Activated T-cell treated with anti-CD3 and anti-CD28 coated beads, Interleukin-2, amount 50 U/mL, for 4 hours (primary cell): ENCODE measurements around the gene CLTC. TPM values are rescaled to one million over a fixed set of nuclear protein-coding genes. Genes with fewer than 3 reads are reported as not detected.

Source experiments
- ATAC-seq, 2 donors: fragments of 200-7000 bp; cut with Tn5 transposase; one replicate each; pipeline ENCODE4 v1.10.0; 2021
- DNase-seq: peaks from one replicate; pipeline ENCODE4 v3.0.0-alpha.2; 2020
- H3K27me3 Mint-ChIP-seq: one replicate; pipeline ENCODE4 v1.8.0; 2021; ENCODE audit warnings: low read depth, mixed read lengths
- H3K36me3 Mint-ChIP-seq: one replicate; pipeline ENCODE4 v1.8.0; 2022; ENCODE audit warnings: mixed read lengths; ENCODE audit not compliant: insufficient read depth
- H3K4me1 Mint-ChIP-seq: one replicate; pipeline ENCODE4 v1.8.0; 2021; ENCODE audit warnings: low read depth, mixed read lengths
- H3K4me3 Mint-ChIP-seq: one replicate; pipeline ENCODE4 v1.8.0; 2021; ENCODE audit warnings: mild to moderate bottlenecking, moderate library complexity, mixed read lengths
- H3K9me3 Mint-ChIP-seq: one replicate; pipeline ENCODE4 v1.8.0; 2021; ENCODE audit warnings: mixed read lengths
- total RNA-seq, 3 donors: library from RNA; stranded (reverse); gene quantifications; one replicate each; pipeline ENCODE4 v1.2.1, GENCODE V29; 2021

Gene CLTC
- total RNA-seq, 3 donors from 2014 or later: 177 to 195 (median 183) TPM

DNA sequence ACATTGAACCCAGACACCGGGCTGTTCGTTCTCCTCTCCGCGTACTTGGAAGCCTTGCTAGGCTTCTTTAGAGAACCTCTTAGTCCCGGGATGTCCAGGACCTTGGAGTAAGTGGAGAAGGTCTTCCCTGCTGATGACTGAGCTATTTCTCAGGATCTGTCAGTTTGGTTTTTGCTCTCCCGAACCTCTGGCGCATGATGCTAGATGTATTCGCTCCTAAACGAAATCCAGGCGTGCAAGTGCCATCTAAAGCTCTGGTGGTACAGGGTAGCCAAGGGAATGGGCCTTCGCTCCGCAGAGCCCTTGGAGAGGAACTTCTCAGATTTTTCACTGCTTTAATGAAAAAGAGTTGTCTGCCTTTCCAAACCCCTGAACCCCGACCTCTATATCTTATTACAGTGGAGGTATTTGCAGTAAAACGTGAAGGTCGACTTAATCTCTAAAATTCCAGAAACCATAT is 88.3 kb downstream of the CLTC start:
- peaks cover 53% of the 10 kb centered on the region for H3K4me1 Mint-ChIP-seq
- no peak for DNase-seq

DNA sequence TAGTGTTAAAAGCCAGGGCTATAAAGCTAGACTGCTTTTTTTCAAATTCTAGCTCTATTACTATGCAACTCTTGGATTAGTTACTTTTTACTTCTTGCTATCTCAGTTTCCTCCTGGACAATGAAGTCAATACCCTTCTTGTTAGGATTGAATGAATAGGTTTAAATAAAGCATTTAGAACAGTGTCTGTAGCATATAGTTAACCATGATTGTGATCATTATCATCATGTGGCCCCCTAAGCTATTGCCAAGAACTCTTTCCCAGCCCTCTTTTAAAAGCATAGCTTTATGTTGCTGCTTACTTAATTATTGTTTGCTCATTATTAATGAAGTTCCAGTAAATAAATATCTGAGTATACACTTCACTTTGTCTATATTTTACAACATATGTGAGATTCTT is 92.2 kb downstream of the CLTC start:
- Mint-ChIP-seq H3K9me3 (no peaks in the 10 kb centered on the region), H3K4me1 (peaks cover 41% of the 10 kb centered on the region), H3K36me3 (peaks cover 5% of the 10 kb centered on the region), H3K27me3 (no peaks in the 10 kb centered on the region), H3K4me3 (no peak overlapping the region)
- no peak for DNase-seq
- ATAC-seq: no peak

More for the DNA sequence above, 88.3 kb downstream of the CLTC start:
- peak in 1 of 2 donors; percentile 2 for ATAC-seq
- Mint-ChIP-seq H3K27me3 (no peaks in the 10 kb centered on the region), H3K4me3 (peak overlapping the region; percentile 96), H3K36me3 (peaks cover 20% of the 10 kb centered on the region), H3K9me3 (no peaks in the 10 kb centered on the region)

DNA sequence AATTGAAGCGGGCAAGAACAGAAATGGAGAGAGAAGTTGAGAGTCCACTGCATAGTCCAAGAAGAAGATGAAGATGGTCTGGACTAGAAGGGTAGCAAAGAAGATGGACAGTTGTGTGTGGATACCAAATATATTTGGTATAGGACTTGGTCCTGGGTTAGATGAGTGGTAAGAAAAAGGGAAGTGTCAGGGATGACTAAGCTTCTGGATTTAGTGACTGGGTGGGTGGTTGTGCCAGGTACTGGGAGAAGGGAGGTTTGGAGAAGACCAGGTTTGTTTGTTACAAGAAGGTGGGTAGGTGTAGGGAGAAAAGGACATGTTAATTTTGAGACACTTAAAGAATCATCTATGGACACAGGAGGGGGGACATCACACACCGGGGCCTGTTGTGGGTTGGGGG is 93.2 kb downstream of the CLTC start:
- Mint-ChIP-seq H3K36me3 (peaks cover 5% of the 10 kb centered on the region), H3K9me3 (no peaks in the 10 kb centered on the region), H3K4me1 (peaks cover 42% of the 10 kb centered on the region), H3K4me3 (no peak overlapping the region), H3K27me3 (no peaks in the 10 kb centered on the region)
- no peak for DNase-seq
- ATAC-seq: no peak

DNA sequence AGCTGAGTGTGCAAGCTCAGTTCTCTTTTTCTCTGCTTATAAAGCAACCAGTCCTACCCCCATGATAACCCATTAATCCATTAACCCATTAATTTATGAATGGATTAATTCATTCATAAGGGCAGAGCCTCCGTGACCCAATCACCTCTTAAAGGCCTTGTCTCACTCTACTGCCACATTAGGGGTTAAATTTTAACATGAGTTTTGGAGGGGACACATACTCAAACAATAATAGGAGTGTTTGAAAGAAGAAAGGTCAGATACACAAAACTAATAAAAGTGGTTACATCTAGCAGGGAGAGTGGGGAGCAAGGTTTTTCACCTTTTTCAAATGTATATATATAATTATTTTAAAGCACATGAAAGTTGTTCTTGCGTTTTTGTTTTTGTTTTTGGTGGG is 94.6 kb downstream of the CLTC start:
- Mint-ChIP-seq H3K4me1 (peaks cover 38% of the 10 kb centered on the region), H3K27me3 (no peaks in the 10 kb centered on the region), H3K36me3 (peaks cover 5% of the 10 kb centered on the region), H3K4me3 (no peak overlapping the region), H3K9me3 (no peaks in the 10 kb centered on the region)
- no peak for ATAC-seq
- no peak for DNase-seq

DNA sequence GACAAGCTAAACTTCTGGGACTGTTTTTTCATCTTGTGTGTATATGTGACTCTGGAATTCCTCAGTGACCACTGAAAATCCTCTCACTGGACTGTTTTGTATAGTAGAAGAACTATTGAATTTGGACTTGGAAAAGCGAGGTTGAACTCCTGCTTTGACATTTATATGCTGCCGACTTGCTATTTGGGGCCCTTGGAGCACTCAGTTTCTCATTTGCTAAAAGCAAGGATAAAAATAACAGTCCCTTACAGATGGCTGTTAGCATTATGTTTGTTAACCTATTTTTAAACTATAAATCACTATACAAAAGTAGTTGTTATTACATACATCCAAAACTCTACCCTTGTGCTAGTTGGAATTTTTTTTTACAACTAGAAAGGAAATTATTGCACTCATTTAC is 96.7 kb downstream of the CLTC start:
- Mint-ChIP-seq H3K4me3 (no peak overlapping the region), H3K36me3 (peaks cover 7% of the 10 kb centered on the region), H3K27me3 (no peaks in the 10 kb centered on the region), H3K9me3 (no peaks in the 10 kb centered on the region), H3K4me1 (peaks cover 25% of the 10 kb centered on the region)
- ATAC-seq: no peak
- no peak for DNase-seq

DNA sequence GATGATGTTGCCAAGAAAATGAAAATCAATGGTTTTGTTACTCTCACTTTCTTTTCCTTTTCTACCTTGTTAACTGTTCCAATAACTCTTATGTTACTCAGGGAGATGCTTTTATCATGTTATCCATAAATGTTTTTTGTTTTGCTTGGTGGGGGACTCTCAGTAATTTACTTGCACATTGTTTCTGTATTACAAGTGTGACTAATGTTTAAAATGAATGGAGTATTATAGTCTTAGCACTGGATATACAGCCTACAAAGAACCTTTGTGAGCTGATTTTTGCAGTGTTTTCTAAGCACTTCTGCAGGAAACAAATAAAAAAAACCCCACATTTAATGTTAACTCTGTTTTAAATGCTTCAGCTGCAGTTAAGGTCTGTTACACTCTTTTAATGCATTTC is 99.8 kb downstream of the CLTC start:
- no peaks in the 10 kb centered on the region for H3K27me3 Mint-ChIP-seq
- ATAC-seq (no peak), DNase-seq (no peak)
- no peaks in the 10 kb centered on the region for H3K9me3 Mint-ChIP-seq
- H3K36me3 Mint-ChIP-seq: peaks cover 1% of the 10 kb centered on the region
- H3K4me1 Mint-ChIP-seq: peaks cover 25% of the 10 kb centered on the region
- H3K4me3 Mint-ChIP-seq: no peak overlapping the region

DNA sequence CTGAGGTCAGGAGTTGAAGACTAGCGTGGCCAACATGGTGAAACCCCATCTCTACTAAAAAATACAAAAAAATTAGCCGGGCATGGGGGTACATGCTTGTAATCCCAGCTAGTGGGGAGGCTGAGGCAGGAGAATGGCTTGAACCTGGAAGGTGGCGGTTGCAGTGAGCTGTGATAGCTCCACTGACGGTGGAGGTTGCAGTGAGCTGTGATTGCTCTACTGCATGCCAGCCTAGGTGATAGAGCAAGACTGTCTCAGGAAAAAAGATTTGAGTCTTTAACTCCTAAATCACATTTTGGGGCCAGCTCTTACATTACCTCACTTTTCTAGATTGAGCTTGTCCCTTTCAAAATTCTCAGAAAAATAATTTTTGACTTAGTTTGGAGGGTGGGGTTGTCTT is 102.9 kb downstream of the CLTC start:
- ATAC-seq (no peak), DNase-seq (no peak)
- H3K36me3 Mint-ChIP-seq: peaks cover 1% of the 10 kb centered on the region
- H3K27me3 Mint-ChIP-seq: no peaks in the 10 kb centered on the region
- no peaks in the 10 kb centered on the region for H3K9me3 Mint-ChIP-seq
- peaks cover 13% of the 10 kb centered on the region for H3K4me1 Mint-ChIP-seq
- H3K4me3 Mint-ChIP-seq: no peak overlapping the region

DNA sequence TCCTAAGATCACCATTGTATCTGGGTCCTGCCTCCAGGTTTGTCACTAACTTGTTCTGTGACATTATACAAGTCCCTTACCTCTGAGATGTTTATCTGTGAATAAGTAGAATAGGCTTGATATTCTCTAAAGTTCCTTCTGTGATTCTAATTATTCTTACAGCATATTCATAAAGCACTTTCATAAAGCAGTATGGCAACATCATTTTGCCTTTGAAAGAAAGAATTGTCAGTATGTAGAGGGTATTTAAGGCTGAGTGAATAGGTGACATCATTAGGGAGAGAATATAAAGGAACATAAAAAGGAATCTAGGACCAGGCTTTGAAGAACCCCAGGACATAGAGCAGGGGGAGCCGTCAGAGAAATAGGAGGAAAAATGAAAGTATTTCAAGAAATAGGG is 103.3 kb downstream of the CLTC start:
- ATAC-seq (no peak), DNase-seq (no peak)
- Mint-ChIP-seq H3K36me3 (peaks cover 1% of the 10 kb centered on the region), H3K9me3 (no peaks in the 10 kb centered on the region), H3K4me3 (no peak overlapping the region), H3K27me3 (no peaks in the 10 kb centered on the region), H3K4me1 (peaks cover 13% of the 10 kb centered on the region)

DNA sequence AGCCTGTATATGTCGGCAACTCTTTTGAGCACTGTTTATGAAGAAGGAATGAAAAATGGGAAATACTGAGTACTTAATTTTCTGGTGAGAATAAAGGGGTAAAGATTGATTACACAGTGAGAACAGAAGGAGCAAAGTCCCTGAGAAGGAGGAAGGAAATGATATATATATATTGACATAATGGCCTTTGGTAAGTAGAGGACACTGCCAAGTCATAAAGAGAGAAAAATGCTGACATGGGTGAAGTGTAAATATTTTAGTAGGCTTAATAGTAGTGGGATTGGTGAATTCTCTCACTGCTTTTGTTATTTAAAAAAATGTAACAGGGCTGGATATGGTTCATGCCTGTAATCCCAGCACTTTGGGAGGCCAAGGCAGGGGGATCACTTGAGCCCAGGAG is 103.9 kb downstream of the CLTC start:
- Mint-ChIP-seq H3K4me1 (peaks cover 14% of the 10 kb centered on the region), H3K4me3 (no peak overlapping the region), H3K9me3 (no peaks in the 10 kb centered on the region), H3K36me3 (peaks cover 1% of the 10 kb centered on the region), H3K27me3 (no peaks in the 10 kb centered on the region)
- DNase-seq: no peak
- no peak for ATAC-seq

DNA sequence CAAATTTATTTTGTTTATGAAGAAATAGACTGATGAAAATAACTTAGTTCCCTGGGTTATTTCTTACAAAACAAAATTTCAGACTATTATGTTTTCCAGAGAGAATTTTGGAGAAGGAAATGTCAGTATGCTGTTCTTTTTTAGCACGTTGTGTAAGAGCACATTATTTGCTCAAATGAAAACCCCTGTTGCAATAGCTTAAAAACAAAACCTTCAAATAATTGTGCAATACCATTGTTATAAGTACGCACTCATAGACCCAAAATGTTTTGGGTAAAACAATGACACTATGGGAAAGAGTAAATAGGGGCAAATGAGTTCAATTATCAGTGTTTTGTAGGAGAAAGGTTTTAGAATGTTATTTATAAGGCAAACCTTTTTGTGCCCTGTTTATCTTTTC is 106.0 kb downstream of the CLTC start:
- no peaks in the 10 kb centered on the region for H3K27me3 Mint-ChIP-seq
- H3K4me1 Mint-ChIP-seq: peaks cover 20% of the 10 kb centered on the region
- no peaks in the 10 kb centered on the region for H3K9me3 Mint-ChIP-seq
- DNase-seq (no peak), ATAC-seq (no peak)
- H3K4me3 Mint-ChIP-seq: no peak overlapping the region
- H3K36me3 Mint-ChIP-seq: no peaks in the 10 kb centered on the region

DNA sequence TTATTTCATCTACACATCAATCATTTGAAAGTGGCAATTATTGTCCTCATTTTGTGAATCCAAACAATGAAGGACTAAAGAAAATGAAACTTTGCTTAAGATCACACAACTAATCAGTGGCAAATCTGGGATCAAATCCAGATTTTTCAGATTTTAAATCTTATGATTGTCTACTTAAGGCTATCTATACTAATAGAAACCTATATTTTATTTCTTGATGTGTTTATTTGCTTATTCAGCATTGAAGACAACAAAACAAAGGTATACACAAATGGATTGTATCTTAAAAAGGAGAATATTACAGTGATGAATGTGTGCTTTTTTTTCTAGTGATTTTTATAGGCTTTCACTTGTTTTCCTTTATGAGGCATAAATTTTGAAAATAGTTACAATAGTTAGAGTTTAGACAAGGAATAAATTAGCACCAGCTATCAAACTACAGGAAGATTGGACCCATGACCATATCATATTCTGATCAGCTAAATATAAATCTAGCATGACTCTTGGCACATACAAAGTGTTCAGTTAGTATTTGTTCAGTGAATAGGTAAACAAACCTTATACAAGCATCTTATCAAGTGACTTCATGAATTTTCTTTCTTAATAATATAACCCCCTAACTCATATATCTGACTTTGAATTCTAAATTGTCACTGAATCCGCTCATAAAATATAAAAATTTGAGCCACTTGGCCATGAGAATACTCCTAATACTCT is 108.3 kb downstream of the CLTC start:
- ATAC-seq (no peak), DNase-seq (no peak)
- Mint-ChIP-seq H3K27me3 (no peaks in the 10 kb centered on the region), H3K4me1 (peaks cover 19% of the 10 kb centered on the region), H3K4me3 (no peak overlapping the region), H3K9me3 (no peaks in the 10 kb centered on the region), H3K36me3 (peaks cover 4% of the 10 kb centered on the region)

DNA sequence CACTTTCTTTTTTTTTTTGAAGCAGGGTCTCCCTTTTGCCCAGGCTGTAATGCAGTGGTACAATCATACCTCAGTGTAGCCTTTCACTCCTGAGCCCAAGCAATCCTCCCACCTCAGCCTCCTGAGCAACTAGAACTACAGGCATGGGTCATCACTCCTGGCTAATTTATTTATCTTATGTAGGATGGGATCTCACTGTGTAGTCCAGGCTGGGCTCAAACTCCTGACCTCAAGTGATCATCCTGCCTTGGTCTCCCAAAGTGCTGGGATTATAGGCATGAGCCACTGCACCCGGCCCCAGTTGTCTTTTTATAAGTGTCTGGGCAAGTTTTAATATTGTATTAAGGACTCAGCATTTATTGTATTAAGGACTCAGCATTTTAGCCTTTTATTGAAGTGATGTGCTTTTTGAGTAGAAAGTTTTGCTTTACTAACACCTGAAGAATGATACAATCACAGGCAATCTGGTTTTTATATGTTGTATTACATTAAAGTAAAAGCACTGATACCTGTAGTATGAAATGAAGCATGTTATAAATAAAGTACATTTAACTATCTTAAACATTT is 110.7 kb downstream of the CLTC start:
- Mint-ChIP-seq H3K4me1 (peaks cover 13% of the 10 kb centered on the region), H3K36me3 (peaks cover 9% of the 10 kb centered on the region), H3K4me3 (no peak overlapping the region), H3K27me3 (no peaks in the 10 kb centered on the region), H3K9me3 (no peaks in the 10 kb centered on the region)
- DNase-seq (no peak), ATAC-seq (no peak)

DNA sequence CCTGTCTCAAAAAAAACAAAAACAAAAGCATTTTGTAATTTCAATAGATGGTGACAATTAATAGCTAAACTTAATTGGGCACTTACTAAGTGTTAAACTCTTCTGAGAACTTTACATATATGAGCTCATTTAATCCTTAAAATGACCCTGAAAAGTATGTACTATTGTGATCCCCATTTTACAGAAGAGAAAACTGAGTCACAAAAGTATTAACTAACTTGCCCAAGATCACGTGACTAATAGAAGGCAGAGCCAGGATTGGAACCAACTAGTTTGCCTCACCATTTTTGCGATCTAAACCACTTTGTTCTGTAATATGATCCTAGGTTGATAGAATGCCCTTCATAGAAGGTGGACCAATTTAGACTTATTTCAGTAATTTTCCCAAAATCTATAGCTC is 114.0 kb downstream of the CLTC start:
- Mint-ChIP-seq H3K4me1 (peaks cover 10% of the 10 kb centered on the region), H3K9me3 (no peaks in the 10 kb centered on the region), H3K27me3 (no peaks in the 10 kb centered on the region), H3K36me3 (peaks cover 17% of the 10 kb centered on the region), H3K4me3 (no peak overlapping the region)
- ATAC-seq: no peak
- DNase-seq: no peak

DNA sequence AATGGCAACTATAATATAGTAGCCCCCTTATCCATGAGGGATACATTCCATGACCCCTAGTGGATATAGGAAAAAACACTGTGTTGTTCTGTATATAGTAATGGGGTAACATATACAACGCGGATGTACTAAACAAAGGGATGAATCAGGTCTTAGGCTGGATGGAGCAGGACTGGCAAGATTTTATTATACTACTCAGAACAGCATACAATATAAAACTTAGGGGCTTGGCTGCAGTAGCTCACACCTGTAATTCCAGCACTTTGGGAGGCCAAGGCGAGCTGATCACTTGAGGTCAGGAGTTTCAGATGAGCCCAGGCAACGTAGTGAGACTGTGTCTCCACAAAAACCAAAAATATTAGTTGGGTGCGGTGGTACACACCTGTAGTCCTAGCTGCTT is 114.5 kb downstream of the CLTC start:
- H3K4me3 Mint-ChIP-seq: no peak overlapping the region
- DNase-seq: no peak
- peaks cover 7% of the 10 kb centered on the region for H3K4me1 Mint-ChIP-seq
- H3K27me3 Mint-ChIP-seq: no peaks in the 10 kb centered on the region
- no peak for ATAC-seq
- peaks cover 17% of the 10 kb centered on the region for H3K36me3 Mint-ChIP-seq
- H3K9me3 Mint-ChIP-seq: no peaks in the 10 kb centered on the region

DNA sequence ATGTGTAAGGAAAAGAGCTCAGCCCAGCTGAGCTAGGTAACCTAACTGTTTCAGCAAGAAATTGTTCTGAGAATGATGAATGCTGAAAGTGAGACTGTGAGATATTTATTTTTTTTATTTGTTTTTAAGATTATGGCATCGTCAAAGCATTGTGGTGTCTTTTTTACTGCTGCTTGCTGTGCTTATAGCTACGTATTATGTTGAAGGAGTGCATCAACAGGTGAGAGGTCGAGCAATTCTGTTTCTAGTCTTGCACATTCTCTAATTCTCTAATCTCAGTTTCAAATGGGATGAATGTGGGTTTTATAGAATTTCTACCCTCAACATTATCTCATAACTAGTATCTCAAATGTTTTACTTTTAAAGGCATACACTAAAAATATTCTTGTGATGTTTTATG is 117.6 kb downstream of the CLTC start:
- Mint-ChIP-seq H3K9me3 (no peaks in the 10 kb centered on the region), H3K27me3 (no peaks in the 10 kb centered on the region), H3K4me3 (no peak overlapping the region), H3K36me3 (peaks cover 24% of the 10 kb centered on the region), H3K4me1 (no peaks in the 10 kb centered on the region)
- no peak for ATAC-seq
- DNase-seq: no peak
